NCI-H510A (cell line): Measurements from ENCODE around the gene GPNMB.

Source experiments
- DNase-seq: peaks from one replicate; lab custom pipeline; 2025; lab: John Stamatoyannopoulos, UW

GPNMB gene

GRCh38 chr7:23230641-23231101, 15.9 kb upstream of the GPNMB start:
- no peak for DNase-seq

GRCh38 chr7:23232966-23233365, 13.6 kb upstream of the GPNMB start:
- no peak for DNase-seq

GRCh38 chr7:23234569-23235296, 11.8 kb upstream of the GPNMB start:
- no peak for DNase-seq

GRCh38 chr7:23235813-23236221, 10.8 kb upstream of the GPNMB start:
- no peak for DNase-seq

GRCh38 chr7:23237000-23237399, 9.6 kb upstream of the GPNMB start:
- no peak for DNase-seq

GRCh38 chr7:23238983-23239652, 7.5 kb upstream of the GPNMB start:
- no peak for DNase-seq

GRCh38 chr7:23239698-23240097, 6.9 kb upstream of the GPNMB start:
- no peak for DNase-seq

- no peak for DNase-seq
Measured at GRCh38 chr7:23242321-23242720, 4.3 kb upstream of the GPNMB start.

GRCh38 chr7:23242935-23243334, 3.6 kb upstream of the GPNMB start:
- no peak for DNase-seq

- no peak for DNase-seq
Measured at GRCh38 chr7:23247046-23247602, 549 bp downstream of the GPNMB start.

GRCh38 chr7:23247603-23248335, 1.2 kb downstream of the GPNMB start:
- DNase-seq, result no peak

GRCh38 chr7:23249486-23249885, 2.9 kb downstream of the GPNMB start:
- DNase-seq, result no peak

GRCh38 chr7:23254051-23254681, 7.6 kb downstream of the GPNMB start:
- DNase-seq, result no peak

- DNase-seq, result no peak
Measured at GRCh38 chr7:23256731-23257130, 10.2 kb downstream of the GPNMB start.

GRCh38 chr7:23260371-23260770, 13.8 kb downstream of the GPNMB start:
- DNase-seq, result no peak

- peak; percentile 18 for DNase-seq
Measured at GRCh38 chr7:23261843-23262452, 15.4 kb downstream of the GPNMB start.

- no peak for DNase-seq
Measured at GRCh38 chr7:23264916-23265458, 18.4 kb downstream of the GPNMB start.

GRCh38 chr7:23266918-23267317, 20.3 kb downstream of the GPNMB start:
- DNase-seq, result no peak

- DNase-seq, result no peak
Measured at GRCh38 chr7:23267357-23267756, 20.8 kb downstream of the GPNMB start.

GRCh38 chr7:23268167-23268566, 21.6 kb downstream of the GPNMB start:
- no peak for DNase-seq

- DNase-seq, result no peak
Measured at GRCh38 chr7:23268746-23269145, 22.2 kb downstream of the GPNMB start.
